HepG2 (cell line): ENCODE measurements around the gene PSMD6. TPM values are rescaled to one million over a fixed set of nuclear protein-coding genes. Genes with fewer than 3 reads are reported as not detected.

Source experiments
- HOXD1 ChIP-seq: sonication (generic); formaldehyde crosslinking; IDR thresholded peaks from 2 replicates; pipeline ENCODE4 v1.5.0; 2020; ENCODE audit warnings: missing genetic modification reagents
- IKZF4 ChIP-seq: sonication (generic); formaldehyde crosslinking; IDR thresholded peaks from 2 replicates; pipeline ENCODE4 v1.5.1; 2020; ENCODE audit warnings: borderline replicate concordance, mild to moderate bottlenecking, low read depth, missing genetic modification reagents; ENCODE audit errors: not compliant biosample characterization
- JUN ChIP-seq: sonication (generic); formaldehyde crosslinking; IDR thresholded peaks from 2 replicates; pipeline ENCODE4 v1.4.0; 2020; ENCODE audit warnings: mild to moderate bottlenecking, missing genetic modification reagents
- ONECUT2 ChIP-seq: sonication (generic); formaldehyde crosslinking; IDR thresholded peaks from 2 replicates; pipeline ENCODE4 v1.4.0; 2020; ENCODE audit warnings: missing genetic modification reagents
- U2AF2 ChIP-seq: fragments of 200-400 bp; formaldehyde crosslinking; IDR thresholded peaks from 2 replicates; pipeline ENCODE4 v1.6.1; 2017; ENCODE audit warnings: low read depth, mild to moderate bottlenecking, low read length
- ZNF136 ChIP-seq: sonication (generic); formaldehyde crosslinking; IDR thresholded peaks from 2 replicates; pipeline ENCODE4 v1.8.1; 2022; ENCODE audit warnings: low read depth, mild to moderate bottlenecking, moderate library complexity, missing genetic modification reagents
- ZNF224 ChIP-seq: sonication (generic); formaldehyde crosslinking; IDR thresholded peaks from 2 replicates; pipeline ENCODE4 v1.5.0; 2020; ENCODE audit warnings: mild to moderate bottlenecking, missing genetic modification reagents
- ZNF3 ChIP-seq: IDR thresholded peaks from 2 replicates; pipeline ENCODE4 v1.7.0; 2017; ENCODE audit warnings: inconsistent platforms
- polyA plus RNA-seq, 8 experiments: library from polyadenylated mRNA; depleted of rRNA in 3 of 8; stranded (reverse) in 7 of 8; unstranded in 1 of 8; fragments of >200 nt; fragmentation: Illumina TruSeq in 4 of 8; extraction: Trizol in 4 of 8; gene quantifications; 2 replicates each; pipeline versions ENCODE4 v1.2.1 to v1.2.3, GENCODE V29; 2011 to 2016; ENCODE audit warnings: low read depth in 4 of 8, missing spikeins in 1 of 8, mixed read lengths in 1 of 8; ENCODE audit not compliant: insufficient read depth in 1 of 8
- total RNA-seq, 5 experiments: library from RNA; depleted of rRNA; stranded (reverse); fragments of >200 nt; fragmentation: Illumina TruSeq; extraction: Trizol; gene quantifications; 2 replicates each; pipeline ENCODE4 v1.2.3, GENCODE V29; 2016; ENCODE audit warnings: low read depth in 1 of 5
- TF ChIP-seq, protein P1 (sequence below): sonication (generic); formaldehyde crosslinking; IDR thresholded peaks from 2 replicates; pipeline ENCODE4 v1.5.1; 2020; ENCODE audit warnings: missing genetic modification reagents, mild to moderate bottlenecking, borderline replicate concordance
- TF ChIP-seq, protein P2 (sequence below): sonication (generic); formaldehyde crosslinking; IDR thresholded peaks from 2 replicates; pipeline ENCODE4 v1.9.0; 2021; ENCODE audit warnings: missing genetic modification reagents, borderline replicate concordance
- TF ChIP-seq, protein P3 (sequence below): sonication (generic); formaldehyde crosslinking; IDR thresholded peaks from 2 replicates; pipeline ENCODE4 v1.8.1; 2023; ENCODE audit warnings: mild to moderate bottlenecking, missing genetic modification reagents
- TF ChIP-seq, protein P4 (sequence below): sonication (generic); formaldehyde crosslinking; IDR thresholded peaks from 2 replicates; pipeline ENCODE4 v1.9.0; 2021; ENCODE audit warnings: mild to moderate bottlenecking, missing genetic modification reagents
- TF ChIP-seq, protein P5 (sequence below): sonication (generic); formaldehyde crosslinking; IDR thresholded peaks from 2 replicates; pipeline ENCODE4 v1.4.0; 2020; ENCODE audit warnings: missing genetic modification reagents, mild to moderate bottlenecking, borderline replicate concordance

Gene PSMD6
- total and polyA plus RNA-seq, 2 of the 13 experiments (the other 11 are each of a cell fraction or from before 2014, with no cell fraction given): 36.8 to 117 TPM

DNA sequence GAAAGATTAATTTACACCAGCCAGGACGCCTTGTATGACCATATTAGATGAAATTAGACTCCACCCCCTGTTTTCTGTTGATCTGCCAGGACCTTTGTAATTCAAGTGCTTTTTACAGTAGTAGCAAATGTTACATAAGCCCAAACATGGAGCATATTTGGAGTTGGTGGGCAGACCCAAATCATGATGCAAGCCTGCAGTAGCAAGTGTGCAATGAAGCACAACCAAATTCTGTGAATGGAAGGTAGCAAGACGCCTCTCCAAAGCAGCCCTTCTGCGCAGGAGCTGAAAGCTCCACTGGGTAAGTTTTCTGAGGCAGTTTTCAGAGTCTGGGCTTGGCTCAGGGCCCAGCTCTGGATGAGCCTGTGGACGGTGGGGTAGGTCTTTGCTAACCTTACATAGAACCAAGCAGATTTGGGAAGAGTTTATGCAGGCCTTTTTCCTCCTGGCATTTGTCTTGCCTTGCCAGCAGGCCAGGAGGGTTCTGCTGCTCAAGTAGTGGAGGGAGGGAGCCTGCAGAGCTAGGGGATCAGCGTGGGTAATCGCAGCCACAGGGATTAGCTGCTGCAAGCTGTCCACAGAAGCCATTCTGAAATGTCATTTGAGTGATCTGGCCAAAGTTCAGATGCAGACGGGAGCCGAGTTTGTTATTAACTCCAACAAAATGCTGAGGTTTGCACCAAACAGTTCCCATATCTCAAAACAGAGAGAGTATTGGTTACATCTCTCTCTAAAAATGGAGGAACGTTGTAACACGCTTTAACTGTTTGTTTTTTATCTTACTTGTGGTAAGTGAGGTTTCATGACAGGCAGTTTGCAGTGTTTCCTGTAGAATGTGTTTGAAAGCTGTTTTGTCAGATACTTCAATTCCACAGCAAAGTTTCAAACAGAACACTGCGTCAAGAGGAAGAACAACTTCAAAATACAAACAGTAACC lies 55.4 kb downstream of the PSMD6 start (continued):
- TF ChIP-seq, protein P1, sequence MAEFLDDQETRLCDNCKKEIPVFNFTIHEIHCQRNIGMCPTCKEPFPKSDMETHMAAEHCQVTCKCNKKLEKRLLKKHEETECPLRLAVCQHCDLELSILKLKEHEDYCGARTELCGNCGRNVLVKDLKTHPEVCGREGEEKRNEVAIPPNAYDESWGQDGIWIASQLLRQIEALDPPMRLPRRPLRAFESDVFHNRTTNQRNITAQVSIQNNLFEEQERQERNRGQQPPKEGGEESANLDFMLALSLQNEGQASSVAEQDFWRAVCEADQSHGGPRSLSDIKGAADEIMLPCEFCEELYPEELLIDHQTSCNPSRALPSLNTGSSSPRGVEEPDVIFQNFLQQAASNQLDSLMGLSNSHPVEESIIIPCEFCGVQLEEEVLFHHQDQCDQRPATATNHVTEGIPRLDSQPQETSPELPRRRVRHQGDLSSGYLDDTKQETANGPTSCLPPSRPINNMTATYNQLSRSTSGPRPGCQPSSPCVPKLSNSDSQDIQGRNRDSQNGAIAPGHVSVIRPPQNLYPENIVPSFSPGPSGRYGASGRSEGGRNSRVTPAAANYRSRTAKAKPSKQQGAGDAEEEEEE (CRISPR knock-in tag): no peak
- no peak for TF ChIP-seq U2AF2
- no peak for TF ChIP-seq JUN
- no peak for TF ChIP-seq IKZF4 (CRISPR knock-in tag)
- TF ChIP-seq, protein P2, sequence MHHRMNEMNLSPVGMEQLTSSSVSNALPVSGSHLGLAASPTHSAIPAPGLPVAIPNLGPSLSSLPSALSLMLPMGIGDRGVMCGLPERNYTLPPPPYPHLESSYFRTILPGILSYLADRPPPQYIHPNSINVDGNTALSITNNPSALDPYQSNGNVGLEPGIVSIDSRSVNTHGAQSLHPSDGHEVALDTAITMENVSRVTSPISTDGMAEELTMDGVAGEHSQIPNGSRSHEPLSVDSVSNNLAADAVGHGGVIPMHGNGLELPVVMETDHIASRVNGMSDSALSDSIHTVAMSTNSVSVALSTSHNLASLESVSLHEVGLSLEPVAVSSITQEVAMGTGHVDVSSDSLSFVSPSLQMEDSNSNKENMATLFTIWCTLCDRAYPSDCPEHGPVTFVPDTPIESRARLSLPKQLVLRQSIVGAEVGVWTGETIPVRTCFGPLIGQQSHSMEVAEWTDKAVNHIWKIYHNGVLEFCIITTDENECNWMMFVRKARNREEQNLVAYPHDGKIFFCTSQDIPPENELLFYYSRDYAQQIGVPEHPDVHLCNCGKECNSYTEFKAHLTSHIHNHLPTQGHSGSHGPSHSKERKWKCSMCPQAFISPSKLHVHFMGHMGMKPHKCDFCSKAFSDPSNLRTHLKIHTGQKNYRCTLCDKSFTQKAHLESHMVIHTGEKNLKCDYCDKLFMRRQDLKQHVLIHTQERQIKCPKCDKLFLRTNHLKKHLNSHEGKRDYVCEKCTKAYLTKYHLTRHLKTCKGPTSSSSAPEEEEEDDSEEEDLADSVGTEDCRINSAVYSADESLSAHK (CRISPR knock-in tag): no peak
- TF ChIP-seq ZNF136 (CRISPR knock-in tag): 0 out of 2 replicates have a peak, but pooled peaks have one; percentile 87
- TF ChIP-seq, protein P3, sequence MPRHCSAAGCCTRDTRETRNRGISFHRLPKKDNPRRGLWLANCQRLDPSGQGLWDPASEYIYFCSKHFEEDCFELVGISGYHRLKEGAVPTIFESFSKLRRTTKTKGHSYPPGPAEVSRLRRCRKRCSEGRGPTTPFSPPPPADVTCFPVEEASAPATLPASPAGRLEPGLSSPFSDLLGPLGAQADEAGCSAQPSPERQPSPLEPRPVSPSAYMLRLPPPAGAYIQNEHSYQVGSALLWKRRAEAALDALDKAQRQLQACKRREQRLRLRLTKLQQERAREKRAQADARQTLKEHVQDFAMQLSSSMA (CRISPR knock-in tag): no peak
- TF ChIP-seq, protein P4, sequence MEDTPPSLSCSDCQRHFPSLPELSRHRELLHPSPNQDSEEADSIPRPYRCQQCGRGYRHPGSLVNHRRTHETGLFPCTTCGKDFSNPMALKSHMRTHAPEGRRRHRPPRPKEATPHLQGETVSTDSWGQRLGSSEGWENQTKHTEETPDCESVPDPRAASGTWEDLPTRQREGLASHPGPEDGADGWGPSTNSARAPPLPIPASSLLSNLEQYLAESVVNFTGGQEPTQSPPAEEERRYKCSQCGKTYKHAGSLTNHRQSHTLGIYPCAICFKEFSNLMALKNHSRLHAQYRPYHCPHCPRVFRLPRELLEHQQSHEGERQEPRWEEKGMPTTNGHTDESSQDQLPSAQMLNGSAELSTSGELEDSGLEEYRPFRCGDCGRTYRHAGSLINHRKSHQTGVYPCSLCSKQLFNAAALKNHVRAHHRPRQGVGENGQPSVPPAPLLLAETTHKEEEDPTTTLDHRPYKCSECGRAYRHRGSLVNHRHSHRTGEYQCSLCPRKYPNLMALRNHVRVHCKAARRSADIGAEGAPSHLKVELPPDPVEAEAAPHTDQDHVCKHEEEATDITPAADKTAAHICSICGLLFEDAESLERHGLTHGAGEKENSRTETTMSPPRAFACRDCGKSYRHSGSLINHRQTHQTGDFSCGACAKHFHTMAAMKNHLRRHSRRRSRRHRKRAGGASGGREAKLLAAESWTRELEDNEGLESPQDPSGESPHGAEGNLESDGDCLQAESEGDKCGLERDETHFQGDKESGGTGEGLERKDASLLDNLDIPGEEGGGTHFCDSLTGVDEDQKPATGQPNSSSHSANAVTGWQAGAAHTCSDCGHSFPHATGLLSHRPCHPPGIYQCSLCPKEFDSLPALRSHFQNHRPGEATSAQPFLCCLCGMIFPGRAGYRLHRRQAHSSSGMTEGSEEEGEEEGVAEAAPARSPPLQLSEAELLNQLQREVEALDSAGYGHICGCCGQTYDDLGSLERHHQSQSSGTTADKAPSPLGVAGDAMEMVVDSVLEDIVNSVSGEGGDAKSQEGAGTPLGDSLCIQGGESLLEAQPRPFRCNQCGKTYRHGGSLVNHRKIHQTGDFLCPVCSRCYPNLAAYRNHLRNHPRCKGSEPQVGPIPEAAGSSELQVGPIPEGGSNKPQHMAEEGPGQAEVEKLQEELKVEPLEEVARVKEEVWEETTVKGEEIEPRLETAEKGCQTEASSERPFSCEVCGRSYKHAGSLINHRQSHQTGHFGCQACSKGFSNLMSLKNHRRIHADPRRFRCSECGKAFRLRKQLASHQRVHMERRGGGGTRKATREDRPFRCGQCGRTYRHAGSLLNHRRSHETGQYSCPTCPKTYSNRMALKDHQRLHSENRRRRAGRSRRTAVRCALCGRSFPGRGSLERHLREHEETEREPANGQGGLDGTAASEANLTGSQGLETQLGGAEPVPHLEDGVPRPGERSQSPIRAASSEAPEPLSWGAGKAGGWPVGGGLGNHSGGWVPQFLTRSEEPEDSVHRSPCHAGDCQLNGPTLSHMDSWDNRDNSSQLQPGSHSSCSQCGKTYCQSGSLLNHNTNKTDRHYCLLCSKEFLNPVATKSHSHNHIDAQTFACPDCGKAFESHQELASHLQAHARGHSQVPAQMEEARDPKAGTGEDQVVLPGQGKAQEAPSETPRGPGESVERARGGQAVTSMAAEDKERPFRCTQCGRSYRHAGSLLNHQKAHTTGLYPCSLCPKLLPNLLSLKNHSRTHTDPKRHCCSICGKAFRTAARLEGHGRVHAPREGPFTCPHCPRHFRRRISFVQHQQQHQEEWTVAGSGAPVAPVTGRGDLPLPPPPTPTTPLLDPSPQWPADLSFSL (CRISPR knock-in tag): no peak
- TF ChIP-seq ZNF3 (CRISPR knock-in tag): no peak
- TF ChIP-seq, protein P5, sequence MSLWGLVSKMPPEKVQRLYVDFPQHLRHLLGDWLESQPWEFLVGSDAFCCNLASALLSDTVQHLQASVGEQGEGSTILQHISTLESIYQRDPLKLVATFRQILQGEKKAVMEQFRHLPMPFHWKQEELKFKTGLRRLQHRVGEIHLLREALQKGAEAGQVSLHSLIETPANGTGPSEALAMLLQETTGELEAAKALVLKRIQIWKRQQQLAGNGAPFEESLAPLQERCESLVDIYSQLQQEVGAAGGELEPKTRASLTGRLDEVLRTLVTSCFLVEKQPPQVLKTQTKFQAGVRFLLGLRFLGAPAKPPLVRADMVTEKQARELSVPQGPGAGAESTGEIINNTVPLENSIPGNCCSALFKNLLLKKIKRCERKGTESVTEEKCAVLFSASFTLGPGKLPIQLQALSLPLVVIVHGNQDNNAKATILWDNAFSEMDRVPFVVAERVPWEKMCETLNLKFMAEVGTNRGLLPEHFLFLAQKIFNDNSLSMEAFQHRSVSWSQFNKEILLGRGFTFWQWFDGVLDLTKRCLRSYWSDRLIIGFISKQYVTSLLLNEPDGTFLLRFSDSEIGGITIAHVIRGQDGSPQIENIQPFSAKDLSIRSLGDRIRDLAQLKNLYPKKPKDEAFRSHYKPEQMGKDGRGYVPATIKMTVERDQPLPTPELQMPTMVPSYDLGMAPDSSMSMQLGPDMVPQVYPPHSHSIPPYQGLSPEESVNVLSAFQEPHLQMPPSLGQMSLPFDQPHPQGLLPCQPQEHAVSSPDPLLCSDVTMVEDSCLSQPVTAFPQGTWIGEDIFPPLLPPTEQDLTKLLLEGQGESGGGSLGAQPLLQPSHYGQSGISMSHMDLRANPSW (CRISPR knock-in tag): no peak
- TF ChIP-seq HOXD1 (CRISPR knock-in tag): no peak
- no peak for TF ChIP-seq ONECUT2 (CRISPR knock-in tag)
- TF ChIP-seq ZNF224 (CRISPR knock-in tag): no peak
